SK-N-MC (cell line): ENCODE results near the gene EPX.
"Not testable (repeated sequence)": the region's sequence is repeated elsewhere in the genome, so short reads cannot be mapped to it uniquely, and the experiment has no call there.

ENCODE experiments used
- DNase-seq: peaks from one replicate; pipeline ENCODE4 v3.0.0-alpha.2; 2011; ENCODE audit warnings: low read depth, low spot score
- H3K27ac ChIP-seq: fragments of 200-600 bp; sonication (generic); 2 replicates; pipeline ENCODE4 v1.5.1; 2016; ENCODE audit warnings: mixed run types
- H3K36me3 ChIP-seq: fragments of 200-600 bp; sonication (generic); 2 replicates; pipeline ENCODE4 v1.6.1; 2017; ENCODE audit warnings: antibody characterized with exemption, low read length, mixed read lengths; ENCODE audit not compliant: insufficient read depth
- H3K4me3 ChIP-seq: fragments of 200-600 bp; sonication (generic); 2 replicates; pipeline ENCODE4 v1.5.1; 2016
- H3K9ac ChIP-seq: fragments of 200-600 bp; sonication (generic); 2 replicates; pipeline ENCODE4 v1.8.0; 2017; ENCODE audit warnings: mixed run types, mixed read lengths; ENCODE audit not compliant: insufficient read length
- H3K9me3 ChIP-seq: fragments of 200-600 bp; sonication (generic); 2 replicates; pipeline ENCODE4 v1.6.1; 2017; ENCODE audit warnings: low read depth, mild to moderate bottlenecking, antibody characterized with exemption, low read length, moderate library complexity, mixed read lengths
- EZH2 ChIP-seq: fragments of 200-600 bp; sonication (generic); IDR thresholded peaks from one replicate; pipeline ENCODE4 v1.6.1; 2017; ENCODE audit warnings: antibody characterized with exemption
- FOXP2 ChIP-seq: optimal IDR thresholded peaks from 2 replicates; pipeline ENCODE3; 2011; ENCODE audit warnings: mild to moderate bottlenecking, moderate library complexity; ENCODE audit not compliant: insufficient read depth; ENCODE audit errors: extremely low read length, control extremely low read depth
- POLR2AphosphoS5 ChIP-seq: IDR thresholded peaks from 2 replicates; pipeline ENCODE4 v1.6.1; 2012; ENCODE audit warnings: mild to moderate bottlenecking, low read depth, low read length, borderline replicate concordance

Gene EPX

GRCh38 chr17:58192612-58193011 lies at the start of gene EPX:
TSS of gene EPX (plus strand) at chr17:58192726. CDS start at chr17:58192847, 121 bp downstream.
- H3K9ac ChIP-seq, result no peak within 1 kb of the TSS
- no peaks in the 10 kb centered on the region for H3K9me3 ChIP-seq
- DNase-seq, result no peak
- H3K36me3 ChIP-seq, result no peaks in the 10 kb centered on the region
- H3K27ac ChIP-seq, result no peak within 1 kb of the TSS
- TF ChIP-seq POLR2AphosphoS5 (no peak), FOXP2 (no peak), EZH2 (no peak)
- H3K4me3 ChIP-seq, result no peak within 1 kb of the TSS

- DNase-seq, H3K9ac ChIP-seq, H3K27ac ChIP-seq, H3K36me3 ChIP-seq, H3K9me3 ChIP-seq, H3K4me3 ChIP-seq: not testable (repeated sequence)
Observed at GRCh38 chr17:58143335-58143734, 49.2 kb upstream of the EPX start.

- no peak for TF ChIP-seq FOXP2
- no peak for TF ChIP-seq POLR2AphosphoS5
- no peak for TF ChIP-seq EZH2
- Histone ChIP-seq H3K9me3 (peaks cover 4% of the 10 kb centered on the region; the same call in 1 of the 2 replicates), H3K36me3 (no peaks in the 10 kb centered on the region), H3K27ac (no peak overlapping the region), H3K9ac (no peak overlapping the region), H3K4me3 (no peak overlapping the region)
- DNase-seq, result no peak
Observed at GRCh38 chr17:58144801-58145200, 47.7 kb upstream of the EPX start.

GRCh38 chr17:58147930-58148434 lies 44.5 kb upstream of the EPX start, which contains the start of gene OR4D1:
TSS of gene OR4D1 (plus strand) at chr17:58148384. CDS start at chr17:58155154, 6,770 bp downstream.
- Histone ChIP-seq H3K36me3 (no peaks in the 10 kb centered on the region), H3K9me3 (peaks cover 4% of the 10 kb centered on the region; the same call in 1 of the 2 replicates), H3K4me3 (no peak within 1 kb of the TSS), H3K27ac (no peak within 1 kb of the TSS), H3K9ac (no peak within 1 kb of the TSS)
- TF ChIP-seq FOXP2 (no peak), EZH2 (no peak), POLR2AphosphoS5 (no peak)
- DNase-seq, result no peak

- DNase-seq, result no peak
- no peak overlapping the region for H3K27ac ChIP-seq
- H3K4me3 ChIP-seq, result no peak overlapping the region
- no peak for TF ChIP-seq FOXP2
- TF ChIP-seq POLR2AphosphoS5, result no peak
- no peak for TF ChIP-seq EZH2
- peaks cover 4% of the 10 kb centered on the region; the same call in 1 of the 2 replicates for H3K9me3 ChIP-seq
- no peaks in the 10 kb centered on the region for H3K36me3 ChIP-seq
- H3K9ac ChIP-seq, result no peak overlapping the region
Observed at GRCh38 chr17:58148609-58149008, 43.9 kb upstream of the EPX start.

- H3K9ac ChIP-seq, result no peak overlapping the region
- H3K36me3 ChIP-seq, result no peaks in the 10 kb centered on the region
- TF ChIP-seq POLR2AphosphoS5 (no peak), EZH2 (no peak)
- H3K27ac ChIP-seq, result no peak overlapping the region
- no peaks in the 10 kb centered on the region for H3K9me3 ChIP-seq
- no peak for DNase-seq
- no peak overlapping the region for H3K4me3 ChIP-seq
Observed at GRCh38 chr17:58150394-58150793, 42.1 kb upstream of the EPX start.

GRCh38 chr17:58153046-58153445 lies 39.5 kb upstream of the EPX start:
- H3K36me3 ChIP-seq, result no peaks in the 10 kb centered on the region
- no peak overlapping the region for H3K9ac ChIP-seq
- H3K27ac ChIP-seq, result no peak overlapping the region
- DNase-seq, result no peak
- H3K4me3 ChIP-seq, result no peak overlapping the region
- no peaks in the 10 kb centered on the region for H3K9me3 ChIP-seq
- TF ChIP-seq FOXP2, result no peak

- no peak for DNase-seq
- no peak overlapping the region for H3K9ac ChIP-seq
- H3K4me3 ChIP-seq, result no peak overlapping the region
- H3K27ac ChIP-seq, result no peak overlapping the region
- H3K36me3 ChIP-seq, result no peaks in the 10 kb centered on the region
- no peaks in the 10 kb centered on the region for H3K9me3 ChIP-seq
- TF ChIP-seq POLR2AphosphoS5 (no peak), FOXP2 (no peak), EZH2 (no peak)
Observed at GRCh38 chr17:58153671-58154070, 38.9 kb upstream of the EPX start.
